GM19193 (cell line): ENCODE results near the gene CD7.

ENCODE experiments used
- POLR2A ChIP-seq: IDR thresholded peaks from 4 replicates; pipeline ENCODE4 v1.6.1; 2011; ENCODE audit not compliant: insufficient read depth, insufficient read length; ENCODE audit errors: extremely low read depth

The CD7 gene

DNA sequence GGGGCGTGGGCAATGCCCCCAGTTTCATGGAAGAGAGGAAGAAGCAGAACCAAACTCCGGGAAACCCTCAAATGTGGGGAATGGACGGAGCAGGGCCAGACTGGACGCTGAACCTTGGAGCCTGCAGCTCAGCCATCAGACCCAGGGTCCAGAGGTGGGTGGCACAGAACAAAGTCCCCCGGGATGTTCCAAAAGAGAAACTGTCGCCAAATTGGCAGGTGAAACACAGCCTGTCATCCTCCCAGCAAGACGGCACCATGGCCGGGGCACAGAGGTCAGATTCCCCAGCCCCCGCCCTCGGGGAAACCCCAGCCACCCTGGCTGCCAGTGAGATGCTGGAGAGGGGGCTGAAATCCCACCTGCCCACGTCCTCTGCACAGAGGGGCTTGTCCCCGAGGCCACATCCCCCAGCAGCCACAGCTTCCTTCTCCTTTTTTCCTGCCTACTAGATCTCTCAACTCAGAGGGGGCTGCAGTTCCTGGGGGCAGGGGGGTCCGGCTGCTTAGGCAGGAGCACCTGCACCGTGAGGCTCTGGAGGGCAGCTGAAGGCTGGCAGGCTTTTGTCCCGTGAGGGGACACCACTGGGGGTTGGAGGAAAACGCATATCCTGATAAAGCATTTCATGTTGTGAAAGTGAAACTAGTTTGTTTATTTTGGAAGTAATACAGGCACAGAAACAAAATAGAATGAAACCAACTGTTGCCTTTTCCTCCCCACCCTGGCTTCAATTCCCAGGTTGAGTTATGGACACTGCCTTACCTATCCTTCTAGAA, 17.4 kb upstream of the CD7 start:
- TF ChIP-seq POLR2A, result no peak

DNA sequence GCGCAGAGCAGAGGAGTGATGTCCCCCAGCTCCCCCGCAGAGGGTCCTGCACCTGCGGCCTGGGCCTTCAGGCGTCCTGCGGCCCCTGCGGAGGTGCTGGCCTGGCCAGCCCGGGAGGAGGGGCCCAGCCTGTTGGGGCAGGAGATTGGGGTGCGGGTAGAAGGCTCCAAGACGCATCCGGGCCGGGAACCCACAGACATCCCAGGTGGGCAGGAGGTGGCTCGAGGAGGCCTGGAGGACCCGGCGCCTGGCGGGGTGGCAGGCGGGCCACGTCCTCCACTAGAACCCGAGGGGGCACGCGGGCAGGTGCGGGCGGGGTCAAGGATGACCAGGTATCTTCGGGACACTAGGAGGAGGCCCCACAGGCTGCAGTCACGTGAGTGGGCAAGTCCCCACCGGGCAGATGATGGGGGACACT, 16.8 kb upstream of the CD7 start:
- TF ChIP-seq POLR2A, result no peak

GRCh38 chr17:82333279-82334171, 16.1 kb upstream of the CD7 start, which contains the start of gene SECTM1:
TSS of gene SECTM1 (minus strand) at chr17:82333766. CDS start at chr17:82327240, 6,526 bp downstream.
- no peak for TF ChIP-seq POLR2A

DNA sequence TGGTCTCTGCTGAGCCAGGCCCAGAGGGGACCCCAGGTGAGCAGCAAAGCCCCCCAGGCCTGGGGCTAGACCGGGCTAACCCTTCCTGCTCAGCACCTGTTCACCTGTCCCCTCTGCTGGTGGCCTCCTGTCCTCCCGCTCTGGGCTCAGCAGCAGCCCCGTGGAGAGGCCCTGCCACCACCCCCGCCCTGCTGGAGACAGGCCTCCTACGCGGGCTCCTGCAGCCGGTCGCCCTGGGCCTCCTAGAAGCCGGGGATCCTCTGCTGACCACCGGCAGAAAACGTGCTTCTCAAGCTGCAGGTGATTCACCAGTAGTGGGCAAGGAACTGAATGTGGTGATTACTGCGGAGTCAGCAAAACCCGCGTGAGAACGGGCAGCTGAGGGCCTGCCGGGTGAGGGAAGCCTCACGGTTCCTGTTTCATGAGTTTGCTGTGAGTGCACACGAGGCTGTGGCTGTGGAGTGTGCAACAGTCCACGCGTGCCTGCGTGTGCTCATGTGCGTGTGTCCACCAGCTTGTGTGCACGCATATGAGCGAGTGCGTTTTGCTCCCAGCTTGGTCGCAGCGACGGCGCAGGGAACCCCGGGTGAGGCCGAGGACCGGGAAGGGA, 15.4 kb upstream of the CD7 start:
- no peak for TF ChIP-seq POLR2A

GRCh38 chr17:82331345-82331939, 14.0 kb upstream of the CD7 start:
- TF ChIP-seq POLR2A, result no peak

DNA sequence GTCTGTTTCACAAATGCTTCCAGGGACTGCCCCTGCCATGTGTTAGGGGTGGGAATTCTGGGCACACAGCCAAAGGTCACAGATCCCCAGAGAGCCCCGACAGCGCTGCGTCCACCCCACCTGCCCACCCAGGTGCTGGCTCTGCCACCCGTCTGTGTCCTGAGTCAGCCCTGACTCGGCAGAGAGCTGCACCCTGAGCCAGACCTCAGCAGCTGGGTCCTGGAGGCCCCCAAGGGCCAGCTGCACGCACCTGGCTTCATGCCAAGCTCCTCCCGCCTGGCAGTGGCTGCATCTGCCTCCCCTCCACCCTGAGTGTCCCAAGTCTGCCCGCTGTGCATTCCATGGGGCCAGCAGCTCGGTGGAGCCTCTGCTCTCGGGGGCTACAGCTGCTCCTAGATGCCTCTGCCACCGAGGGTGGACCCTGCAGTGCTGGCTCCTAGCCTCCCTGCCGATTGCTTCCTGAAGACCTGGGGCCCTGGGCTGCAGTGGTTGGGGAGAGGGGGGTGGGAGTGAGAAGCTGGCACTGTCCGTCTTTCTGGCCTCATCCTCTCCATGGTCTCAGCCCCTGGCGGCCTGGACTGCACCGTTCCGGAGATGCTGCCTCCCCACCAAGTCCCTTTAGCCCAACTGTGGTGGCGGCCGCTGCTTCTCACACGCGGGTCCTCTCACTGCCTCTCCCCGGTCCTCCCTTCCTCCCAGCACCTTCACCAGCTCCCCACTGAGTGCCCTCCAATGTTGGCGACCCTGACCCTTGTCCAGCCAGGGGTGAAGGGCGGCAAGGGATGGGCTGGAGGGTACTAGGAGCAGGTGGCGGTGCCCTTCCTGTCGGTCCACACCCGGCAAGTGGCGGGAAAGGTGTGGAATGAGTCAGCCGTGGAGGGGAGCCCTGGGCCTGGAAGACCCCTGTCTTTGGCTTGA, 13.2 kb upstream of the CD7 start:
- no peak for TF ChIP-seq POLR2A

DNA sequence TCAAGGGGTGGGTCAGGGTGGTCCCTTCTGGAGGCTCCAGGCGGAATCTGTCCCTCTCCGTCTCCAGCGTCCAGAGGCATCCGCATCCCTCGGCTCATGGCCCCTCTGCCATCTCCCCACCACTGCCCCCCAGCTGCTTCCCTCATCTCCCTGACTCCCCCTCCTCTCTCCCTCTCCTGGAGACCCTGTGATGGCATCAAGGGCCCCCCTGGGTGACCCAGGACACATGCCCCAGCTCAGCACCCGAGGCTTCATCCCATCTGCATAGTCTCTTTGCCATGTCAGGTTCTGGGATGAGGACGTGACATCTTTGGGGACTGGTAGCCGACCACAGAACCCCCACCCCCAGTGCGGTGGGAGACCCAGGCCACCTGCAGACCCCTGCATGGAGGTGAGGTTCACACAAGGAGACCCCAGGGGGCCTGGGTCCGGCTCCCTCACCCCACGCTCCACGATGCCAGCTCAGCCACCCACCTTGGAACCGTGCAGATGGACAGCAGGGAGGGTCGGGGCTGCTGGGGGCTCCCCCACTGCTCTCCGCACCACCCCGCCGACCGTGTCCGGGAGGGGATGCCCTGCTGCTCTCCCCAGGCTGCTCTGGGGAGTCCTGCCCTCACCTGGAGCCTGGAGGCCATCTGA, 12.4 kb upstream of the CD7 start:
- no peak for TF ChIP-seq POLR2A

DNA sequence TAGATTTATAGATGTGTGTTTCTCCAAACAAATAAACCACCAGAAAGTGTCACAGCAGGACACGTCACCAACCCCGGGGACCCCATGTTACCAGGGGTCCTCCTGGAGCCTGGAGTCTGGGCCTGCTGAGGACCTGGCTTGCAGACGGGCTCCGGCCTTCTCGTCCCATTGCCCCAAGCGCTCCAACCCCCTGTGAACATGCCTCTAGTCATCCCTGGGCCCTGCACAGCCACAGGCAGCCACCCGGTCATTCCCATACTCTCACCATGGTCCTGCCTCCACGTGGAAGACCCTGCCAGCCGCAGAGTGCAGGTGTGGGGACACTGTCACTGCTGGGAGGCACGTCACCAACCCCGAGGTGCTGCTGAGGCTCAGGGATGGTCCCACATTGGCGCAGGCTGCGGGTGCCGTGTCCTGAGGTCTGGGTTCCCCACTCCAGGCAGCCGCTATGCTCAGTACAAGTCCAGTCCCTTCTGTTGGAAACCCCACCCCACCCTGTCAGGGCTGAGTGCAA, 11.6 kb upstream of the CD7 start:
- TF ChIP-seq POLR2A, result no peak

DNA sequence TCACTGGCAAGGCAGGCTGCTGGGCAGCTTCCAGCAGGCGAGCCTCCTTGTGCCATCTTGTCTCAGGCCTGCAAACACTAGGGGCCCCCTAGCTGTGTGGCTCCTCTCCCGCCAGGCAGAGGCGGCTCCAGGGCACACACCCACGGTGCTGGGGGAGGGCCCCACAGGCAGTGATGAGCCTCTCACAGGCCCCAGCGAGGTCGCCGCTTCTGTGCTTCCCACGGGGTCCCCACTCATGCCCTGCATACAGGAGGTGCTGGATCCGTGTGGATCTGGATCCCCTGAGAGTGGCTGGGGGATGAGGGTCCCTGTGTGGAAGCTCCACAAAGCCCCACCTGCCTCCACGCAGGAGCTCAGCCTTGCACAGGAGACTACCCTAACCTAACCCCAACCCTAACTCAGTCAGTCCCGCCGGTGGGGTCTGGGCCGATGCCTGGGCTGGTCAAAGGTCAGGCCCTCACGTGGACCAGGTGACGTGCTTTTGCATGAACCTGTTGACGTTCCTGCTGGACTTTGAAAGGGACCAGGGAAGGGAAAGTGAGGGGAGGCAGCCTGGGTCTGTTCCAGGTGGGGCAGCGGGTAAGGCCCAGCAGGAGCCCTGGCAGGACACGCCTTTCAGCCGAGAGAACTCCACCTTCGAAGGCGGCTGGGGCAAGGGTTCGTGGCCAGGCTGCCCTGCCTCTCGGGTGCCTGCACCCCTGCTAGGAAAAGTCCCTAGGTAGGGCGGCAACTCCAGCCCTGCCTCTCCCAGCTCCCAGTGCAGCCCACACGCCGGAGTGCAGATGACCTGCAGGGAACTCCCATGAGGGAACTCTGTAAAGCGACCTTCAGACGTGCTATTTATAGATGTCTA, 11.0 kb upstream of the CD7 start:
- no peak for TF ChIP-seq POLR2A

DNA sequence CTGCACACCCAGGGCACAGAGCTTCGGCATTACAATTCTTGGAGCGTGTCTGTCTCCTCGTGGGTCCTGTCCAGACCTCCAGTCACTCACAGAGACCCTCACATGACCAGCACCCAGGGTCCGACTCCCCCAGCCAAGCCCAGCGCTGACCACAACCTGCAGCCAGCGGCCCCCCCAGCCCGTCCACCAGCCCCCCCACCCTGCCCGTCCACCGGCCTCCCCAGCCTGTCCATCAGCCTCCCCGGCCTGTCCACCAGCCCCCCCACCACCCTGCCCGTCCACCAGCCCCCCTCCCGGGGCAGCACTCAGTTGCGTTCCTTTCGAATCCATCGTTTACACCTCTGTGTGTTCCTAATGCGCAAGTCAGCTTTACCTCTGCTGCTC, 10.3 kb upstream of the CD7 start:
- no peak for TF ChIP-seq POLR2A

GRCh38 chr17:82327289-82327688, 9.9 kb upstream of the CD7 start:
- no peak for TF ChIP-seq POLR2A
